GM19035 (cell line): ENCODE data around the gene KHDC4.

ENCODE experiments used
- ATAC-seq: cut with Tn5 transposase; IDR thresholded peaks from one replicate; pipeline ENCODE4 v1.9.1; 2021; ENCODE audit not compliant: unreplicated experiment

Gene KHDC4

GRCh38 chr1:155872527-155872926, 61.7 kb downstream of the KHDC4 start:
- no peak for ATAC-seq

DNA sequence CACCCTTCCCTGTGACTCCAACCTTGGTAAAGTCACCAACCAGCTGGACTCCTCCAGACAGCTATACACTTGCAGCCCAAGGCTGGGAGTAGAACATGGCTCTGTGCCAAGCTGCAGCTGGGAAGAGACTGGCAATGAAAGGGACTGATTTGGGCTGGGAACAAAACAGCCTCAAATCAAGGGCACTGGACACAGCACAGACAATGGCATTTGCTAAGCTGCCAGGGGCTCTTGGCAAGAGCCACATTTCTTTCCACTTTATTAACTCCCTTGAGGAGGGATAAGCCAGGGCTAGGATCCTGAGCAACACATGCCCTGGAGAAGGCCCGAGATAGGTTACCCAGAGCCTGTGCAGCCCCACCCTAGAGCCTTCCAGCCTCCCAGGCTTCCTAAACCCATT, 62.8 kb downstream of the KHDC4 start:
- ATAC-seq, result no peak

GRCh38 chr1:155867766-155868165, 66.4 kb downstream of the KHDC4 start:
- ATAC-seq, result no peak

DNA sequence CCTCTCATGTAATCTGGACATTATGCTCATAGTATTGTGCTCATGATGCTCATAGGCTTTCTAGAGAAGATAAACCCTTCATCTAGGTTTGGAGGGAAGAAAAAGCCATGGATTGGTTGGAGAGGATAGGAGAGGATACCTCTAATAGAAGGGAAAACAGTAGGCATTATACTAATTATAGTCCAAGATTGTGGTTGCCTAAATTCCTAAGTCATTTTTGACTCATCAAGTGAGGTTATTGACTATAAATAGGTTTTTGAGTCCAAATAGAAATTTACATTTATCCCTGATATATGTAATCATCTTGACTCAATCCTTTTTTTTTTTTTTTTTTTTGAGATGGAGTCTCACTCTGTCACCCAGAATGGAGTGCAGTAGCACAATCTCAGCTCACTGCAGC, 69.8 kb downstream of the KHDC4 start:
- ATAC-seq, result no peak
